MM.1S (cell line): ENCODE measurements around the gene IL1RAPL2.

ENCODE experiments used
- DNase-seq: peaks from one replicate; pipeline ENCODE4 v3.0.0-alpha.2; 2015
- H2AFZ ChIP-seq: fragments of 300-600 bp; sonication (generic); 2 replicates; pipeline ENCODE4 v1.6.0; 2016; ENCODE audit warnings: antibody characterized with exemption, low read length
- H3F3A ChIP-seq: fragments of 300-600 bp; sonication (generic); 2 replicates; pipeline ENCODE4 v1.6.1; 2016; ENCODE audit warnings: mild to moderate bottlenecking, antibody characterized with exemption, low read length, moderate library complexity, mixed read lengths; ENCODE audit not compliant: insufficient read depth
- H3K27ac ChIP-seq: fragments of 300-600 bp; sonication (generic); 2 replicates; pipeline ENCODE4 v1.5.1; 2016; ENCODE audit warnings: mild to moderate bottlenecking, low read length
- H3K27me3 ChIP-seq: fragments of 300-600 bp; sonication (generic); replicated peaks from 2 replicates; pipeline ENCODE4 v1.6.0; 2016; ENCODE audit warnings: low read length; ENCODE audit not compliant: insufficient read depth
- H3K36me3 ChIP-seq: fragments of 300-600 bp; sonication (generic); replicated peaks from 2 replicates; pipeline ENCODE4 v1.6.1; 2016; ENCODE audit warnings: mild to moderate bottlenecking, low read length, mixed read lengths; ENCODE audit not compliant: insufficient read depth
- H3K4me1 ChIP-seq: fragments of 300-600 bp; sonication (generic); 2 replicates; pipeline ENCODE4 v1.6.1; 2016; ENCODE audit warnings: low read length, mixed read lengths
- H3K4me2 ChIP-seq: fragments of 300-600 bp; sonication (generic); 2 replicates; pipeline ENCODE4 v1.6.0; 2016; ENCODE audit warnings: low read depth, low read length
- H3K4me3 ChIP-seq: fragments of 300-600 bp; sonication (generic); 2 replicates; pipeline ENCODE4 v1.5.1; 2016; ENCODE audit warnings: low read length, mixed read lengths
- H3K79me2 ChIP-seq: fragments of 300-600 bp; sonication (generic); 2 replicates; pipeline ENCODE4 v1.6.1; 2016; ENCODE audit warnings: mixed run types, low read length, mixed read lengths
- H3K9ac ChIP-seq: fragments of 300-600 bp; sonication (generic); 2 replicates; pipeline ENCODE4 v1.6.1; 2016; ENCODE audit warnings: low read length, mixed read lengths
- H3K9me2 ChIP-seq: fragments of 300-600 bp; sonication (generic); replicated peaks from 2 replicates; pipeline ENCODE4 v1.6.1; 2016; ENCODE audit warnings: mild to moderate bottlenecking, low read length, mixed read lengths; ENCODE audit not compliant: insufficient read depth
- H3K9me3 ChIP-seq: fragments of 300-600 bp; sonication (generic); replicated peaks from 2 replicates; pipeline ENCODE4 v1.6.1; 2016; ENCODE audit warnings: mild to moderate bottlenecking, low read length, mixed read lengths; ENCODE audit not compliant: insufficient read depth
- H4K20me1 ChIP-seq: fragments of 300-600 bp; sonication (generic); 2 replicates; pipeline ENCODE4 v1.6.1; 2016; ENCODE audit warnings: mild to moderate bottlenecking, low read length, moderate library complexity, mixed read lengths; ENCODE audit not compliant: insufficient read depth
- EZH2 ChIP-seq: fragments of 300-600 bp; sonication (generic); optimal IDR thresholded peaks from 2 replicates; pipeline ENCODE3; 2017; ENCODE audit warnings: low read depth, mild to moderate bottlenecking, antibody characterized with exemption, low read length, mixed read lengths
- EZH2phosphoT487 ChIP-seq: fragments of 300-600 bp; sonication (generic); IDR thresholded peaks from 2 replicates; pipeline ENCODE4 v1.6.1; 2018; ENCODE audit warnings: antibody characterized with exemption, low read length
- TF ChIP-seq, protein P1 (sequence below): fragments of 300-600 bp; sonication (generic); IDR thresholded peaks from 2 replicates; pipeline ENCODE4 v1.5.1; 2016; ENCODE audit warnings: antibody characterized with exemption, low read length, mixed read lengths

The IL1RAPL2 gene

DNA sequence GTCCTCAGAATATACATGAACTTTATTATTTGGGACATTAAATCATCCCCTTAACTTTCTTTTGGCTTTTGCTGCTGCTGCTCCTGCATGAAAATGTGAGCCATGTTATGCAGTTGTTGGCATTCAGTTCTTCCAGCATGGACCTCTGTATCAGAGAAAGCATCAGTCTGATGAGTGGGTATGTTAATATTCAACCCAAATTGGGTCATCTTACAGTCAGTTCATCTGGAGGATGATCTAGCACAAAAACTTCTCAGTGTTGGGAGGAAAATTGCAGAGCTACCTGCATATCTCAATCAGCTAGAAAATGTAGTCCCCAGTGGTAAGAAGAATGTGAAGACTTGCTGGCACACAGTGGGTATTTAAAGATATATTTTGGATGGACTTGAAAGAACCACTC, 96.7 kb downstream of the IL1RAPL2 start:
- no peak overlapping the region for H3K27ac ChIP-seq

DNA sequence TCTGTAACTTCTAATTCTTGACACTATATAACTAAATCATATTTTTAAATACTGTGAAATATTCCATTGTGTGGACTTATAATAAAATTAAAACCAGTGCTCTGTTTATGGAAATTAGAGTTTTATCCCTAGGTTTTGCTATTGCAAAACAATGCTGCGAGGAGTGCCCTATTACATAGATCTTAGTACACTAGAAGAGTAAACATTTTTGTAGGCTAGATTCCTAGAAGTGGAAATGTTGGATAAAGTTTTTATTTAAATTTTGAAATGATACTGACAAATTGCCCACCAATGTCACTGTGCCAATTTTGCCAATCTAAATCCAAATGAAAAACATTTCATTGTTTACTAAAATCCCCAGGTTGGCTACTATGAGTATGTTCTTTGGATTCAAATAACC, 99.7 kb downstream of the IL1RAPL2 start:
- Histone ChIP-seq H3K4me1 (no peaks in the 10 kb centered on the region), H3K9me2 (no peaks in the 10 kb centered on the region), H4K20me1 (no peaks in the 10 kb centered on the region), H3K4me3 (no peak overlapping the region), H3K4me2 (no peak overlapping the region), H3K36me3 (no peaks in the 10 kb centered on the region), H3F3A (no peaks in the 10 kb centered on the region), H3K9me3 (no peaks in the 10 kb centered on the region), H2AFZ (no peak overlapping the region), H3K27ac (no peak overlapping the region), H3K9ac (no peak overlapping the region), H3K27me3 (no peaks in the 10 kb centered on the region), H3K79me2 (no peaks in the 10 kb centered on the region)
- no peak for DNase-seq
- no peak for TF ChIP-seq EZH2phosphoT487
- TF ChIP-seq, protein P1, sequence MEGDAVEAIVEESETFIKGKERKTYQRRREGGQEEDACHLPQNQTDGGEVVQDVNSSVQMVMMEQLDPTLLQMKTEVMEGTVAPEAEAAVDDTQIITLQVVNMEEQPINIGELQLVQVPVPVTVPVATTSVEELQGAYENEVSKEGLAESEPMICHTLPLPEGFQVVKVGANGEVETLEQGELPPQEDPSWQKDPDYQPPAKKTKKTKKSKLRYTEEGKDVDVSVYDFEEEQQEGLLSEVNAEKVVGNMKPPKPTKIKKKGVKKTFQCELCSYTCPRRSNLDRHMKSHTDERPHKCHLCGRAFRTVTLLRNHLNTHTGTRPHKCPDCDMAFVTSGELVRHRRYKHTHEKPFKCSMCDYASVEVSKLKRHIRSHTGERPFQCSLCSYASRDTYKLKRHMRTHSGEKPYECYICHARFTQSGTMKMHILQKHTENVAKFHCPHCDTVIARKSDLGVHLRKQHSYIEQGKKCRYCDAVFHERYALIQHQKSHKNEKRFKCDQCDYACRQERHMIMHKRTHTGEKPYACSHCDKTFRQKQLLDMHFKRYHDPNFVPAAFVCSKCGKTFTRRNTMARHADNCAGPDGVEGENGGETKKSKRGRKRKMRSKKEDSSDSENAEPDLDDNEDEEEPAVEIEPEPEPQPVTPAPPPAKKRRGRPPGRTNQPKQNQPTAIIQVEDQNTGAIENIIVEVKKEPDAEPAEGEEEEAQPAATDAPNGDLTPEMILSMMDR, result no peak
- TF ChIP-seq EZH2, result no peak

More for the DNA sequence above, 96.7 kb downstream of the IL1RAPL2 start:
- H3K9ac ChIP-seq, result no peak overlapping the region
- DNase-seq, result no peak
- H3K9me3 ChIP-seq, result no peaks in the 10 kb centered on the region
- H2AFZ ChIP-seq, result no peak overlapping the region
- no peaks in the 10 kb centered on the region for H3K4me1 ChIP-seq
- H3K27me3 ChIP-seq, result no peaks in the 10 kb centered on the region
- TF ChIP-seq EZH2, result no peak
- no peak for TF ChIP-seq EZH2phosphoT487
- TF ChIP-seq, protein P1, result no peak
- no peaks in the 10 kb centered on the region for H3K36me3 ChIP-seq
- no peak overlapping the region for H3K4me3 ChIP-seq
- H3K9me2 ChIP-seq, result no peaks in the 10 kb centered on the region
- no peaks in the 10 kb centered on the region for H3K79me2 ChIP-seq
- no peaks in the 10 kb centered on the region for H4K20me1 ChIP-seq
- H3K4me2 ChIP-seq, result no peak overlapping the region
- H3F3A ChIP-seq, result no peaks in the 10 kb centered on the region

DNA sequence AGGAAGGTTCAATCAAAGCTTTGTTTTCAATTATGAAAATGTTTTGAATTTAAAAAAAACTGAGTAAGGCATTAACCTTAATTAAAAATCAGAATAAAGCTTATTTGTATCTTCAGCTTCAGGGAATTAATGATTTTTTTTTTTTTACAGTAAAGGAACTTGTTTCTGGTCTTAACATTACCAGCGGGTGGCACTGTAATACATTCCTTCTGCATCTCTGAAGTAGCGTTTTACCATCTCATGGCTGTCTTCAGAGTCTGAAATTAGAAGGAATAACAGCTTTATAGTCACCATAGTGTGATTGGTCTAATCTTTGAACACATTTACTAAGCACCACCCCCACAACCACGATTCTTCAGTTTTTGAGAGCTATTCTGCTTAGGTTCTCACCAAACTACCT, 102.6 kb downstream of the IL1RAPL2 start:
- Histone ChIP-seq H4K20me1 (no peaks in the 10 kb centered on the region), H3K9me3 (no peaks in the 10 kb centered on the region), H3K9ac (no peak overlapping the region), H3K4me3 (no peak overlapping the region), H3K4me1 (no peaks in the 10 kb centered on the region), H3K9me2 (no peaks in the 10 kb centered on the region), H3F3A (no peaks in the 10 kb centered on the region), H3K27me3 (no peaks in the 10 kb centered on the region), H3K79me2 (no peaks in the 10 kb centered on the region), H3K27ac (no peak overlapping the region), H3K4me2 (no peak overlapping the region), H2AFZ (no peak overlapping the region), H3K36me3 (no peaks in the 10 kb centered on the region)
- no peak for DNase-seq
- TF ChIP-seq EZH2phosphoT487, result no peak
- no peak for TF ChIP-seq EZH2
- TF ChIP-seq, protein P1, result no peak
